HepG2 (cell line): ENCODE data around the gene SHANK3. TPM values are rescaled to one million over a fixed set of nuclear protein-coding genes. Genes with fewer than 3 reads are reported as not detected.

ENCODE experiments used
- ARNT2 ChIP-seq: sonication (generic); formaldehyde crosslinking; IDR thresholded peaks from 2 replicates; pipeline ENCODE4 v1.8.0; 2022; ENCODE audit warnings: mild to moderate bottlenecking, low read depth, missing genetic modification reagents, moderate library complexity
- KDM5B ChIP-seq: sonication (generic); formaldehyde crosslinking; IDR thresholded peaks from 2 replicates; pipeline ENCODE4 v1.4.0; 2020; ENCODE audit warnings: missing genetic modification reagents, mild to moderate bottlenecking, borderline replicate concordance
- NFKB2 ChIP-seq: sonication (generic); formaldehyde crosslinking; IDR thresholded peaks from 2 replicates; pipeline ENCODE4 v1.4.0; 2020; ENCODE audit warnings: missing genetic modification reagents, borderline replicate concordance
- ZBTB40 ChIP-seq, 2 experiments: fragments of 450-650 bp in 1 of 2; sonication (generic) in 1 of 2; formaldehyde crosslinking in 1 of 2; IDR thresholded peaks; 2 replicates each; pipeline versions ENCODE4 v1.6.1 to v1.8.0; 2016 to 2022; ENCODE audit warnings: antibody characterized with exemption in 1 of 2, mild to moderate bottlenecking in 1 of 2, missing genetic modification reagents in 1 of 2
- ZC3H4 ChIP-seq: sonication (generic); formaldehyde crosslinking; IDR thresholded peaks from 2 replicates; pipeline ENCODE4 v1.4.0; 2020; ENCODE audit warnings: missing genetic modification reagents, borderline replicate concordance
- ZNF782 ChIP-seq: sonication (generic); formaldehyde crosslinking; IDR thresholded peaks from 2 replicates; pipeline ENCODE4 v1.4.0; 2020; ENCODE audit warnings: missing genetic modification reagents, mild to moderate bottlenecking, borderline replicate concordance
- polyA plus RNA-seq, 8 experiments: library from polyadenylated mRNA; depleted of rRNA in 3 of 8; stranded (reverse) in 7 of 8; unstranded in 1 of 8; fragments of >200 nt; fragmentation: Illumina TruSeq in 4 of 8; extraction: Trizol in 4 of 8; gene quantifications; 2 replicates each; pipeline versions ENCODE4 v1.2.1 to v1.2.3, GENCODE V29; 2011 to 2016; ENCODE audit warnings: low read depth in 4 of 8, missing spikeins in 1 of 8, mixed read lengths in 1 of 8; ENCODE audit not compliant: insufficient read depth in 1 of 8
- total RNA-seq, 5 experiments: library from RNA; depleted of rRNA; stranded (reverse); fragments of >200 nt; fragmentation: Illumina TruSeq; extraction: Trizol; gene quantifications; 2 replicates each; pipeline ENCODE4 v1.2.3, GENCODE V29; 2016; ENCODE audit warnings: low read depth in 1 of 5

The SHANK3 gene
- total and polyA plus RNA-seq, 2 of the 13 experiments (the other 11 are each of a cell fraction or from before 2014, with no cell fraction given): 2.9 to 4.6 TPM

- TF ChIP-seq ZNF782 (CRISPR knock-in tag): no peak
- peak; percentile 44; the same call in 1 of the 2 replicates for TF ChIP-seq NFKB2 (CRISPR knock-in tag)
- 0 out of 2 replicates have a peak, but pooled peaks have one; percentile 29 for TF ChIP-seq ZC3H4
- TF ChIP-seq ZBTB40 (IDR thresholded peaks at IDR 0.05): no peak
- TF ChIP-seq ZBTB40 (CRISPR knock-in tag; IDR thresholded peaks at IDR 0.05): 0 out of 2 replicates have a peak, but pooled peaks have one; percentile 24
- TF ChIP-seq KDM5B (CRISPR knock-in tag): 0 out of 2 replicates have a peak, but pooled peaks have one; percentile 28
- TF ChIP-seq ARNT2 (CRISPR knock-in tag): 0 out of 2 replicates have a peak, but pooled peaks have one; percentile 21
Observed at GRCh38 chr22:50640857-50641647, 31.6 kb upstream of the SHANK3 start (continued).
